Right cardiac atrium (tissue), 5 donors: Measurements from ENCODE around the gene STKLD1. TPM values are rescaled to one million over a fixed set of nuclear protein-coding genes. Genes with fewer than 3 reads are reported as not detected.
A peak's percentile ranks its signal among the peaks of the same experiment; 100 is the strongest.
"Not testable (repeated sequence)": the region's sequence is repeated elsewhere in the genome, so short reads cannot be mapped to it uniquely, and the experiment has no call there.

ENCODE experiments used
- ATAC-seq, 2 donors: fragments of 200-7000 bp; cut with Tn5 transposase; one replicate each; pipeline versions ENCODE4 v1.8.0 to v1.9.1; 2020; ENCODE audit warnings: moderate library complexity in 2 of 2, mild to moderate bottlenecking in 1 of 2
- DNase-seq, 3 donors: peaks; one replicate each; pipeline ENCODE4 v3.0.0-alpha.2; 2020
- H3K27ac ChIP-seq: one replicate; pipeline ENCODE4 v1.5.1; 2013; ENCODE audit warnings: mild to moderate bottlenecking, low read length, control low read depth, moderate library complexity
- H3K27me3 ChIP-seq: one replicate; pipeline ENCODE4 v1.6.1; 2013; ENCODE audit not compliant: control insufficient read depth, insufficient read depth
- H3K4me1 ChIP-seq: one replicate; pipeline ENCODE4 v1.6.1; 2013; ENCODE audit warnings: low read length; ENCODE audit not compliant: control insufficient read depth, insufficient read depth
- H3K4me3 ChIP-seq: one replicate; pipeline ENCODE4 v1.5.1; 2013; ENCODE audit warnings: low read length, control low read depth
- H3K9me3 ChIP-seq: one replicate; pipeline ENCODE4 v1.6.1; 2013; ENCODE audit warnings: low read length; ENCODE audit not compliant: control insufficient read depth
- WGBS: extraction: QIAGEN DNeasy Blood & Tissue Kit; methylation state at CpG from one replicate; pipeline ENCODE4 v1.1.7; 2013; 5-methylcytosine and 5-hydroxymethylcytosine counted together
- intact Hi-C, 4 donors: fragments of 100-400 bp; cut with DNase I; formaldehyde crosslinking; loops; one replicate each; pipeline versions ENCODE4 v1.11.0 to v1.14.0; 2022 to 2023
- polyA plus RNA-seq: library from polyadenylated mRNA; stranded (reverse); fragments of 200-250 nt; gene quantifications from one replicate; pipeline ENCODE4 v1.2.3, GENCODE V29; 2013
- total RNA-seq, 4 donors: library from RNA; stranded (reverse); fragmentation: NEBNext Ultra II Directional; extraction: Animal tissue kit (Norgen Biotek cat#: 25700); gene quantifications; one replicate each; pipeline ENCODE4 v1.2.1, GENCODE V29; 2021
- donor health status: healthy with polysubstance abuse.
- donor health status: DM: no; HTN: yes; CAD: no.
- donor health status: DM: no; HTN: no; CAD: no.
- donor health status: DM: no; HTN: yes; CAD: no; lungs with severe emphysema.
- donor health status: DM: yes; HTN: yes; CAD: no.

The STKLD1 gene
- total and polyA plus RNA-seq, 5 donors, result 0.31 to 1.3 (median 0.70) TPM; not detected in 1

DNA sequence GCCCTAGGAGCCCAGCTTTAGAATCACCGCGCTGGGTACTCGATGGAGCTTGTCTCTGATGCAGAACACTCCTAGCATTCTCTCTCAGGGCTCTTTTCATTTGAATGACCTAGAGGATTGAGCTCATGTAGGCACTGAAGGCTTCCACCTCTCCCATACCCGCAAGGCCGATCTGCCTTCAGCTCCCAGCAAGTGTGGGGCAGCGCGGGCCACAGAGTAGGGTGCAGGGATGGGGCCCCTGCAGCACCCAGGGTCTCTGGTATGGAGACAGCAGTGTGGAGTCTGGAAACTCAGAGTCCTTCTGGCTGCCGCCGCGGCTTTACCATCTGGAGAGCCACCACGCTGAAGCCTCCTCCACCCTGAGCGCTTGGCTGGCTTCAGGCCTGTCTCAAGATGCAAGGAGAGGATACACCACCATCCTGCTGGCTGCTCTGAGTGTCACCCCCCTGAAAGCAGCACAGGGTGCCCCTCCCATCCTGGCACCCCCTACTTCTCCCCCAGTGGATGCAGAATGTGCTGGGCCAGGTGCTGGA is 12.9 kb downstream of the STKLD1 start:
- Histone ChIP-seq H3K27ac (no peak overlapping the region), H3K9me3 (no peaks in the 10 kb centered on the region), H3K4me1 (no peaks in the 10 kb centered on the region), H3K4me3 (no peak overlapping the region), H3K27me3 (no peaks in the 10 kb centered on the region)
- ATAC-seq (no peak), DNase-seq (peak in 1 of 3 donors; percentile 25)
- 94% methylated on average over 12 of the region's 12 CpGs for WGBS
- intact Hi-C loops, result no loop called here

DNA sequence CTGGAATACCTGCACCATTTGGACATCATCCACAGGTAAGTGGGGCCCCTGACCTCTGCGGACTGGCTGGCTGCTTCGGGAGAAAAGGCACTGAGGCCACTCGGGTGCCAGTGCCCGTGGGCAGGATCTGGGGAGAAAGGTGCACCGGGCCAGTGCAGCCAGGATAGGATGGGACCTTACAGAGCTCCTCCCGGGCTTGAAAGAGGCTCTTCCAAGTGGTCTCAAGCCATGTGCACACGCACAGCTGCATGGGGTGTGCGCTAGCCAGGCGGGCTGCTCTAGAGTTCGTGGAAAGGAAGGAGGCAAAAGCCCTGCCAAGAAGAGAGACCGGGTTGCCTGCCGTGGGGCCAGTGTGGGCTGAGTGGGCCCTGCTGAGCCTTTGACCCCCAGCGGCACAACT is 13.4 kb downstream of the STKLD1 start:
- intact Hi-C loops, result no loop called here
- H3K27ac ChIP-seq, result no peak overlapping the region
- no peaks in the 10 kb centered on the region for H3K4me1 ChIP-seq
- H3K9me3 ChIP-seq, result no peaks in the 10 kb centered on the region
- no peak for ATAC-seq
- 86% methylated on average over 13 of the region's 13 CpGs for WGBS
- no peak overlapping the region for H3K4me3 ChIP-seq
- H3K27me3 ChIP-seq, result no peaks in the 10 kb centered on the region
- peak in 1 of 3 donors; percentile 20 for DNase-seq

DNA sequence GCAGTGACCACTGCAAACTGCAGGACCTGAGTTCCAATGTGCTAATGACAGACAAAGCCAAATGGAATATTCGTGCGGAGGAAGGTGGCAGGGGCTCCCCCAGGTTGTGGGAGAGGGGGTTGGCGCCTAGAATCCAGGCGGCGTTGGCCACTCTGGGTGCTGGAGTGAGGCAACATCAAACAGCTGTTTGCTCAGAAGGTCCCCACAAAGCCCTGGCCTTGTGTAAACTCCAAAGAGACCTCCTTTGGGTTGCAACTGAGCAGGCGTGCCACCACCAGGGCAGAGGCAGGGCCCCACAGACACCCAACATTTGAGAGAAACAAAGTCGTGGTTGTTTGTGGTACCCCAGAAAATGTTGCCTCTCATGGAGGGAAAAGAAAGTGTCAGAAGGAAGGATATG is 14.5 kb downstream of the STKLD1 start:
- H3K27me3 ChIP-seq, result no peaks in the 10 kb centered on the region

DNA sequence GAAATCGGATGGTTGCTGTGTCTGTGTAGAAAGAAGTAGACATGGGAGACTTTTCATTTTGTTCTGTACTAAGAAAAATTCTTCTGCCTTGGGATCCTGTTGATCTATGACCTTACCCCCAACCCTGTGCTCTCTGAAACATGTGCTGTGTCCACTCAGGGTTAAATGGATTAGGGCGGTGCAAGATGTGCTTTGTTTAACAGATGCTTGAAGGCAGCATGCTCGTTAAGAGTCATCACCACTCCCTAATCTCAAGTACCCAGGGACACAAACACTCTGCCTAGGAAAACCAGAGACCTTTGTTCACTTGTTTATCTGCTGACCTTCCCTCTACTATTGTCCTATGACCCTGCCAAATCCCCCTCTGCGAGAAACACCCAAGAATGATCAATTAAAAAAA is 15.3 kb downstream of the STKLD1 start:
- H3K4me1 ChIP-seq, H3K27ac ChIP-seq, H3K4me3 ChIP-seq, intact Hi-C loops, H3K27me3 ChIP-seq, DNase-seq, ATAC-seq, H3K9me3 ChIP-seq: not testable (repeated sequence)
- 43% methylated on average over 3 of the region's 4 CpGs for WGBS

More for the DNA sequence above, 14.5 kb downstream of the STKLD1 start:
- H3K4me3 ChIP-seq, result no peak overlapping the region
- no peak for ATAC-seq
- intact Hi-C loops, result no loop called here
- H3K27ac ChIP-seq, result no peak overlapping the region
- WGBS, result 85% methylated on average over 7 of the region's 7 CpGs
- H3K9me3 ChIP-seq, result no peaks in the 10 kb centered on the region
- H3K4me1 ChIP-seq, result no peaks in the 10 kb centered on the region
- DNase-seq, result no peak

DNA sequence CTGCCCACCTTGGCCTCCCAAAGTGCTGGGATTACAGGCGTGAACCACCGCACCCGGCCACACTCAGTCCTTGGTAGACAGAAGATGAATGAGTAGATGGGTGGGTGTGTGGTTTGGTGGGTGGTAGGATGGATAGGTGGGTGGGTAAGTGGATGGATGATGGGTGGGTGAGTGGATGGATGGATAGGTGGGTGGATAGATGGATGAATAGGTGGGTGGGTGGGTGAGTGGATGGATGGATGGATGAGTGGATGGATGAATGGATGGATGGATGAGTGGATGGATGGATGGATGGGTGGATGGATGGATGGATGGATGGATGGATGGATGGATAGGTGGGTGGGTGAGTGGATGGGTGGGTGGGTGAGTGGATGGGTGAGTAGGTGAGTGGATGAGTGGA is 16.1 kb downstream of the STKLD1 start:
- intact Hi-C loops, H3K27ac ChIP-seq, DNase-seq, H3K4me1 ChIP-seq, ATAC-seq, H3K27me3 ChIP-seq, H3K9me3 ChIP-seq, H3K4me3 ChIP-seq: not testable (repeated sequence)
- 95% methylated on average over 3 of the region's 3 CpGs for WGBS

DNA sequence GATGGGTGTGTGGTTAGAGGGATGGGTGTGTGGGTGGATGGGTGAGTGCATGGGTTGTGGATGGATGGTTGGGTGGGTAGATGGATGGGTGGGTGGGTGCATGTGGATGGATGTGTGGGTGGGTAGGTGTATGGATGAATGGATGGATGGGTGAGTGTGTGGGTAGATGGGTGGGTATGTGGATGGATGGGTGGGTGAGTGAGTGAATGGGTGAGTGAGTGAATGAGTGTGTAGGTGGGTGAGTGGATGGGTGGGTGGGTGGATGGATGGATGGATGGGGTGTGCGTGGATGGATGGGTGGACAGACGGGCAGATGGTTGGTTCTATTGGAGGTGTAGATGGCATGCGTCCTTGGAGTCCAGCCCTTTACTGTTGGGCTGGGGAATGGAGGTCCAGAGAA is 17.2 kb downstream of the STKLD1 start:
- Histone ChIP-seq H3K27me3 (no peaks in the 10 kb centered on the region), H3K9me3 (no peaks in the 10 kb centered on the region), H3K4me3 (no peak overlapping the region), H3K27ac (no peak overlapping the region), H3K4me1 (no peaks in the 10 kb centered on the region)
- DNase-seq (no peak), ATAC-seq (no peak)
- WGBS, result 91% methylated on average over 3 of the region's 3 CpGs
- intact Hi-C loops, result no loop called here

DNA sequence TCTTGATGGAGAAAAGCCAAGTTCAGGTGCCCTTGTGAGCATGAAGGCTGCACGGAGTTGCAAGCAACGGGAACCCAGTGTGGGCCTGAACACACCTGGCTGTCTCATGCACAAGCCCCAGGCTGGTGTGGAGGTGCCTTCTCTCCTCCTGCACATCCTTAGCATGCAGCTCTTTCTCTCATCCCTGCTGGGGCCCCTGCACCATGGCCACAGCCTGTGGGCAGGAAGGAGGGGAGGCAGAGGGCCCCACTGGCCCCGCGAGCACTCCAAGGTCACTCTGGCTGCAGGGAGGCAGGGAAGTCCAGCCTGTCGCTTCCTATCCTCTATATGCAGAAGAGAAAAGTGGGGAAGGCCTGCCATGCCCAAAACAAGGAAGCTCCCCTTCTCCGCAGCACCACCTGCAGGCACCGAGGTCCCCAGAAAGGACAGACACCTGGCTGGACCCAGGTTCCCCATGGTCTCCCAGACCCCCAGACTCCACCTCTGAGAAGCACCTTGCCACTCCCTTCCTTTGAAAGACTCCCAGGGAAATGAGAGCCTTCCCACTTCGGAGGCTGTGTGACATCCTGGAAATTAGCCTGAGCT is 18.6 kb downstream of the STKLD1 start:
- Histone ChIP-seq H3K27ac (no peak overlapping the region), H3K9me3 (no peaks in the 10 kb centered on the region), H3K4me3 (no peak overlapping the region), H3K27me3 (no peaks in the 10 kb centered on the region), H3K4me1 (no peaks in the 10 kb centered on the region)
- no peak for DNase-seq
- ATAC-seq, result no peak
- 41% methylated on average over 8 of the region's 8 CpGs for WGBS
- intact Hi-C loops, result no loop called here

DNA sequence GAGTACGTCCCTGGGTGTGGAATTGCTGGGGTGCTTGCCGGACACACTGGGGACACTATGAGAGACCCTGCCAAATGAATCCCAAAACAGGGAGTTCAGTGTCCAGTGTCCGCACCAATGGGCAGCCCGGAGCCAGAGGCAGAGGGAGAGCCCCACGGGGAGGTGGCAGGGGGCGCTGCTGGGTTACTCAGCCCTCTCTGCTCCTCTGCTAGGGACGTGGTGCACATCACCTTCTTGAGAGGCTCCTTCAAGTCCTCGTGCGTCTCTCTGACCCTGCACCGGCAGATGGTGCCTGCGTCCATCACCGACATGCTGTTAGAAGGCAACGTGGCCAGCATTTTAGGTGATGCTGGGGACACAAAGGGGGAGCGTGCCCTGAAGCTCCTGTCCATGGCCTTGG is 20.8 kb downstream of the STKLD1 start:
- no peaks in the 10 kb centered on the region for H3K9me3 ChIP-seq
- intact Hi-C loops, result no loop called here
- WGBS, result 27% methylated on average over 14 of the region's 14 CpGs
- no peaks in the 10 kb centered on the region for H3K27me3 ChIP-seq
- no peak overlapping the region for H3K27ac ChIP-seq
- H3K4me1 ChIP-seq, result no peaks in the 10 kb centered on the region
- H3K4me3 ChIP-seq, result no peak overlapping the region
- no peak for ATAC-seq
- no peak for DNase-seq

DNA sequence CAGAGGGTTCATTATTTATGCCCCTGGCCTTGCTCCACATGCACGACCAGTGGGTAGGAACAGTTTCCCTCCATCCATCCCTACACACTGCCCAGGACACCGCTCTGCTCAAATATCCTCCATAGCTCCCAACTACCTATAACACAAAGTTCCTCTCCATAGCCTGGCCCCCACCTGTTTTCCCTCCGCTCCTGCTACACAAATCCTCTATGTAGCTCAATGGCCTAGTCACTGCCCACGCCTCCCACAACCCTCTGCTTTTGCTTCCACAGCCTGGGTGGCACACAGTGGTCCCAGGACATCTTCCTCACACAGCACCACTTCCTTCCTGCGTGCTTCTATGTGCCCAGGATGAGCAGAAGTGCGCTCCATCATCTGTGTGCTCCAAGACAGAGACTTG is 21.2 kb downstream of the STKLD1 start:
- ATAC-seq, result no peak
- Histone ChIP-seq H3K27ac (no peak overlapping the region), H3K27me3 (no peaks in the 10 kb centered on the region), H3K9me3 (no peaks in the 10 kb centered on the region), H3K4me1 (no peaks in the 10 kb centered on the region), H3K4me3 (no peak overlapping the region)
- intact Hi-C loops, result no loop called here
- no peak for DNase-seq
- WGBS, result 85% methylated on average over 6 of the region's 6 CpGs

DNA sequence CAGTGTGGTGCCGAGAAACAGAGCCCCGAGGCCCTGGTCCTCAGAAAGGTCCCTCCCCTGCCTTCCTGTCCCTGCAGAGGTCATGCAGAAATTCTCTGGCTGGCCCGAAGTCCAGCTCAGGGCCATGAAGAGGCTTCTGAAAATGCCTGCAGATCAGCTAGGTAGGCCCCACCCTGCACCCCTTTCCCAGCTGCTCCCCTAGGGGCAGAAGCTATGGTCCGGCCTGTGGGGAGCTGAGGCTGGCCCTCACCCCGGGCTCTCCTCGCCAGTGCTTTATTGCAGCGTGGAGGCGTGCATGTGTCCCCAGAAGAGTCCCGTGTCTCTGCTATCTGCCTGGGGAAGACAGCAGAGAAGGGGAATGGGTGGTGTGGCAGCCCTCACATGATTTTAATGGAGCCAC is 21.7 kb downstream of the STKLD1 start:
- WGBS, result 60% methylated on average over 9 of the region's 9 CpGs

DNA sequence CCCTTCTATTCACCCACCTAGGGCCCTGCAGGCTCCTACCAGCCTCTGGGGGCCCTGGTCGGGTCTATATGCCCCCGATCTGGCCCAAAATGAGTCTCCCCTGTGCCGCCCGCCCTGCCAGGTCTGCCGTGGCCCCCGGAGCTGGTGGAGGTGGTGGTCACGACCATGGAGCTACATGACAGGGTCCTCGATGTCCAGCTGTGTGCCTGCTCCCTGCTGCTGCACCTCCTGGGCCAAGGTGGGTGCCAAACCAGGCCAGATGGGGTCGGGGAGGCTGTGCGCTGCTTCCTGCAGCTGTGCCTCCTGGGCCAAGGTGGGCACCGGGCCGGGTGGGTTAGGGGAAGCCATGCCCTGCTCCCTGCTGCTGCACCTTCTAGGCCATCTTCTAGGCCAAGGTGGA is 24.1 kb downstream of the STKLD1 start:
- H3K27ac ChIP-seq, result no peak overlapping the region
- DNase-seq, result no peak
- no peak overlapping the region for H3K4me3 ChIP-seq
- no peaks in the 10 kb centered on the region for H3K27me3 ChIP-seq
- intact Hi-C loops, result no loop called here
- no peak for ATAC-seq
- H3K4me1 ChIP-seq, result no peaks in the 10 kb centered on the region
- 89% methylated on average over 12 of the region's 12 CpGs for WGBS
- no peaks in the 10 kb centered on the region for H3K9me3 ChIP-seq

More for the DNA sequence above, 21.7 kb downstream of the STKLD1 start:
- Histone ChIP-seq H3K9me3 (no peaks in the 10 kb centered on the region), H3K27me3 (no peaks in the 10 kb centered on the region), H3K27ac (no peak overlapping the region), H3K4me1 (no peaks in the 10 kb centered on the region), H3K4me3 (no peak overlapping the region)
- ATAC-seq (no peak), DNase-seq (no peak)
- intact Hi-C loops, result no loop called here

DNA sequence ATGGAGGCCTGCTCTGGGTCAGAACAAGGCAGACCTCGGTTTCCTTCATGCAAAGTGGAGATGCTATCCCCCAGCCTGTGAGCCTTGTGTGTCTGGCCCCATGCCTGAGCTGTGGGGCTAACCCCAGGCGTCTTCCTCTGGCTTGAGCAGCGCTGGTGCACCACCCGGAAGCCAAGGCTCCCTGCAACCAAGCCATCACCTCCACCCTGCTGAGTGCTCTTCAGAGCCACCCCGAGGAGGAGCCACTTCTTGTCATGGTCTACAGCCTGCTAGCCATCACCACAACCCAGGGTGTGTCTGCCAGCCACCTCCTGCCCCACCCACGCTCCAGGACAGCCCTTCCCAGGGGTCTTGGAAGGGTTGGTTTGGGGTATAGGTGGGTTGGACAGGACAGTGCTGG is 25.4 kb downstream of the STKLD1 start:
- no peak for ATAC-seq
- no peak overlapping the region for H3K4me3 ChIP-seq
- H3K27me3 ChIP-seq, result no peaks in the 10 kb centered on the region
- intact Hi-C loops, result no loop called here
- no peak overlapping the region for H3K27ac ChIP-seq
- WGBS, result 85% methylated on average over 6 of the region's 6 CpGs
- no peaks in the 10 kb centered on the region for H3K9me3 ChIP-seq
- no peak for DNase-seq
- no peaks in the 10 kb centered on the region for H3K4me1 ChIP-seq
